NCI-H748 (cell line): Measurements from ENCODE around the gene HOXC4.
A peak's percentile ranks its signal among the peaks of the same experiment; 100 is the strongest.

Experiments used
- DNase-seq: peaks from one replicate; lab custom pipeline; 2025; ENCODE audit not compliant: unreplicated experiment; lab: John Stamatoyannopoulos, UW

Gene HOXC4

GRCh38 chr12:54015018-54015931 is 38.4 kb upstream of the HOXC4 start:
- DNase-seq, result no peak

DNA sequence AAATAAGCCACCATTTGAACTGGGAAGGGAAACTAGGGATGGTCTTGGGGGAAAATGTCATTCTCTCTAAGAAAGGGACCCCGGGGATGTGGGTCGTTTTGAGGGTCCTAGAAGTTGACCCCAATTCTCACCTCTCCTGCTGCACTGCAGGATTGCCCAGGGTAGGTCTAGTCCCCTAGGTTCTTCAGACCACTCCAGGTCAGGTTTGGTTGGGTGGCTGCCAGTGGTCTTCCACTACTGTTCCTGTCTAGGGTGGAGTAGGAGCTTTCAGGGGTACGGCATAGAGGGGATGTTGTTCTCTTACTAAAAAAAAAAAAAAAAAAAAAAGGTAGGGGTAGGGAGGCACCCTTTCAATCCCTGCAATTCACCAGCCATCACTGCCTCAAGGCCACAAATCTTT is 37.6 kb upstream of the HOXC4 start:
- DNase-seq, result no peak

DNA sequence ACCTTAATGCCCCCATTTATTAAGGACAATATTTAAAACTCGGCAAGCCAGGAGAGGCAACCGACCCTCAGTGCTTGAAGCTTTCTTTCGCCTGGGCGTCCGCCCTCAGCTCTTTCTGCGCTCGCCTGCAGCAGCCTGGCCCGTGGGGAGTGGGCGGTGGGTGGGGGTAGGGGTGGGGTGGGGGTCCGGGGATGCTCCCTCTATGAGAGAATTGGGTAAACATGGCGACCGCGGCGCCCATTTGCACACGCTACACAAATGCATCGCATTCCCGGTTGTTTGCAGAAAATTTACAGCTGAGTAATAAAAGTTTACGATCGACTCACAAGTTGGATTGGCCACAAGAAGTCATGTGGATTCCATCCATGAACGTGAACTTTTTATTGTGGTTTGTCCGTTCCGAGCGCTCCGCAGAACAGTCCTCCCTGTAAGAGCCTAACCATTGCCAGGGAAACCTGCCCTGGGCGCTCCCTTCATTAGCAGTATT is 37.1 kb upstream of the HOXC4 start:
- peak; percentile 88 for DNase-seq

GRCh38 chr12:54017027-54017788 is 36.4 kb upstream of the HOXC4 start:
- peak; percentile 93 for DNase-seq

- peak; percentile 98 for DNase-seq
Measured at GRCh38 chr12:54017878-54018467, 35.7 kb upstream of the HOXC4 start.

GRCh38 chr12:54018468-54018984 is 35.1 kb upstream of the HOXC4 start:
- peak; percentile 46 for DNase-seq

DNA sequence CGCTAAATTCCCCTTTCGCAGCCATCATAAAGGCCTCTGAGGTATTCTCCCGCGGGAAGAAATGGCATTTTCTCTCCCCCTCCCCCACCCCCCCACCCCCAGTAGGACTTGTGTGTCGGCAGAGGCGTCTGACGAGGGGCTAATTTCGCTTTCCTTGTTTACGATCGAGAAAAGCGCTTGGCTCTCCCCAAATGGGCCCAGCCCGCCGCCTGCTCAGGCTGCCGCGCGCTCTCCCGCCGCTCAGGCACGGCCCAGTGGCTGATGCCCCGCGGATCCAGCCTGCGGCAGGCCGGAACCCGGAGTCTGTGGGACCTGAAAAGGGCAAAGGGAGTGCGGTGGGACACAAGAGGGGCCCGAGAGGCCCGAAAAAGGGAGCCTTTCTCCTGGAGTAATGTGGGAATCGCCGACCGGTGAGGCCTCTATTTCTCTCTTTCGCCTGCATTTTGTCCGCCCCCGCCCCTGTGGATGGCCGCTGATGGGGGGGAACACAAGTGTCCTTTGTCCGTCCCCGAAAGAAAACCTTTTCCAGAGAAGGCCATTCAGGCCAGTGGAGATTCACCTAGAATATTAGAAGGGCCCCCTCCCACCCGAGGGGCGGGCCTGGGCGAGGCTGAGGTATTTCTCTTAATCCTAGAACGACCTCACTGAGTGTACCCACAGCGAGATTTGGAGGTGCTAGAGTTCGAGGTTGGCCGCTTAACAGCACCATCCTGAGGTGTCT is 34.4 kb upstream of the HOXC4 start:
- no peak for DNase-seq

DNA sequence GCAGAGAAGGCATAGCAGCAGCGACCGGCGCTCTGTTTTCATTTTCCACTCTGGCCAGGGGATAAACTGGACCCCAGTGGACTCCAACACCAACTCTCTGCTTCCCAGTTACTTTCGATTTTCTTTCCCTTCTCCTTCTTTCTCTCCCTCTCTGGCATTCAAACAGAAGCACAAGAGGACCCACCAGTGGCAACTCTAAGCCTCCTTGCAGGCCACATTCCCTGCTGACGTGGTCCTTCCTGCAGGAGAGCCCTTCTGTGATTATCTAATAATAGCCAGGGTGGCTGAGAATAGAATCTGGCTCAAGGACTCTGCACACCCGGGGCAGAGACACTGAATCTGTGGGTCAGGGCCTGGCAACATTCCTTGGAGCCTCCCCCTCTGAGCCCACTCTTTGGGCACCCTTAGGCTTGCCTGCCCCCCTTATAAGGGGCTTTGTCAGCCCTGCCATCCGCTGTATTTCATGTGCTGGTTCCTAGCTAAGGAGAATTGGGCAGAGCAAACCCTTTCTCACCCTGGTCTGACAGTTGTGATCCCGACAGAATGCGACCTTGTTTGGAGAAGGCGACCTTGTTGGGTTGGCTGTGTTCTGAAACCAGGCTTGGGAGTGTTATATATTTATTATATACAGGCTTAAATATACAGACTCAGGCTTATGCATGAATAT is 33.6 kb upstream of the HOXC4 start:
- no peak for DNase-seq

DNA sequence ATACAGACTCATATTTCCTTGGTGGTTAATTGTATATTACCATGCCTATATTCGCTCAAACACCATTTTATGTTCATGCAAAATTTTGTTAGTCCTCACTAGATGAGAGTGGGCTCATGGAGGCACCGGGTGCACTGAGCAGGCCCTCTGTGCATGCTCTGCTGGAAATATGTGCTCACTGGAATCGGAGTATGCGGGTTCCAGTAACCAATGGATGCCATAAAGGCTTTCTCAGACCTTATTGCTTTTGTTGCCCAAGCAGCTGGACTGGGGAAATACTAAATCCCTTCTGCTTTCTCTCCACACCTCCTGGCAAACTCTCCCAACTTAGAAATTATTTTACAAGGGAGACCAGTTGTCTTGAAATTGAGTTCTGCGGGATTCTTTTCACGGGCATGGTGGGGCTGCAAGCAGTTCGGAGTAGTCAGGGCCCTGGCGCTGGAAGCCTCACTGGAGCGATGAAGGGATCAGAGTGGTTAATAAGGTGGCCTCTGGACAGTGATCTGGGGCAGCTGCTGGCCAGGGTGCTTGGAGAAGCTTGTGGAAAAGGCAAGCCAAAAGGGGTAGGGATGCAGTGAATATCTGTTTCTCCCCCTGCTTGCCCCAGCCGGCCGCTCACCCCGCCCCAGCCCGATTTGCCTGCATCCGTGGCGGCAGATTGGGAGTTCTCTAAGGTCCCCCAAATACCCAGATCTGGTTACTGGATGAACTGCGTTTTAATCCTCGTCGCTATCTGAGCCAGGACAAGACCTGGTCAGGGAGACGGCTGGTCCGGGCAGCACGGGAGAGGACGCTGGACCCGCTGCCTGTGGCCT is 32.8 kb upstream of the HOXC4 start:
- no peak for DNase-seq

GRCh38 chr12:54021432-54022013 is 32.1 kb upstream of the HOXC4 start:
- no peak for DNase-seq

DNA sequence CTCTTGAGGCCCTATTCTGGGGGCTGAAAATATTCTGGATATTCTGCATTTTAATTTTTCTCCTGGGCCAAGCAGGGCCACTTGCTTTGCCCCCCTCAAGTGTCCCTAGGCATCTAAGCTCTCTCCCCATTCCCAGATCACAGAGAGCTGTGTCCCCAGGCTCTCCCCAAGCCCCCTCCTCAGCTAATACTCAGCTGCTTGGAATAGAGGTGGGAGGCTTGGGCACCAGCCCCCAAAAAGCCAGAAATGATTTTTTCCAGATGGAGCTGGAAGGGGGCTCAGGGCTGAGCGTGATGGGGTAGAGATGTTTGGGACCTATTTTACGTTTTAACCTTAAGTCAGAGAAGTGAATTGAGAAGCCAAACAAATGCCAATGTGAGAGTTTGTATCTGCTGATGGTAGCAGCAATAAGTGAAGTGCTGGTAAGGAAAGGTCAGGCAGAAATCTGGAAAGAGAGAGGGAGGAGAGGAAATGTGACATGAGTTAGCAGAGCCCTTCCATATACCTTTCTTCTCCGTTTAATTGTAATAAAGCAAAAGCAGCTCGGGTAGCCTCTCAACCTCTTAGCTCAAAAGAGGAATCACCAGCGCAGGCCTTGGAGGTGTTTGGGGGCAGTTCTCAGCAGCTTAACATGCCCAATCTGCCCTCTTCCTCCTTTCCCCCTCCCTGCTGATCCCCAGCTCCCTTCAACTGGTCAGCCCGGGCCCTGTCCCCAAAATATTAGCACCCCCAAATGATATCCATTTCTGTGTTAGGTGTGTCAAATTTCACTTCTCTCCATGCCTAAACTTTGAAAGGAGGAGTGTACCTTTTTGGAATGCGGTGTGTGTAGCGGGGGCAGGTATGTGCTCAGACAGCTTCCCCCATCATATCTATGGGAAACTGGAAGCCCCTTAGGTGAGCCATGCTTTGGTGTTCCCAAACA is 30.4 kb upstream of the HOXC4 start:
- DNase-seq, result no peak

- DNase-seq, result no peak
Measured at GRCh38 chr12:54024127-54024526, 29.5 kb upstream of the HOXC4 start.

- DNase-seq, result no peak
Measured at GRCh38 chr12:54024581-54025305, 28.9 kb upstream of the HOXC4 start.

GRCh38 chr12:54025499-54026405 is 27.9 kb upstream of the HOXC4 start:
- no peak for DNase-seq

DNA sequence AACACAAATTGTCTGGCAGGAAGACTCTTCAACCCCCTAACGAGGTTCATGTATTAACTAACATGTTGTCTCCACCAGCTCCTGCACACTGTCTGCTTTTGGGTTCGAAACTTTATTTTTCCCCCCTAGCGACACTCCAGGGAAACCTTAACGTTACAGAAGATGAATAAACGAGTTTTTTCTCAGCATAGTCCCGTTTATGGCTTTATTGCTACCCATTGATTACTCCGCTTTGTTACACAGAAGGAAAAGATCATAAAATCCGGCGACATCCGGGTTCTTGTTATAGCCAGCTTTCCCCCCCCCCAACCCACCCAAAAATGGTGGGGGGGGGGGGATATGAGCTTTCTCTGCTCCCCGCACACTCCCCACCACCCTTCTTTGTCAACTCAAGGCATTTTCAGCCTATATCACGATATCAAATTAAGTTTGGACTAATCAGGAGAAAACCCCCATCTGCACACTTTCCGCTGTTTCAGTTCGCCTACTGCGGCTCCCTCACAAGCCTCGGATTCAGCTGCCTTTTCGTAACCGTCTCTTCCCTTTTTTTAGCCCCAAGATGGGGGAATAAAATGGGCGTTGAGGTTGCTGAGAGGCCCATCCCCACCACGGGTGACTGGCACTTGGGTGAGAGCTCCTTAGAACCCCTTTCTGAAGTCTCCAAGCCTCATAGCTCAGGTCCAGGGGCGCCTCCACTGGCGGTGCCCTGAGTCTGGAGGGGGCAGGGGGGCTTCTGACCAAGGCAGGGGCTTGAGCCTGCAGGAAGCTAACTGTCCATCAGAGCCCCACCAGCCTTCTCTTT is 26.8 kb upstream of the HOXC4 start:
- DNase-seq, result no peak

DNA sequence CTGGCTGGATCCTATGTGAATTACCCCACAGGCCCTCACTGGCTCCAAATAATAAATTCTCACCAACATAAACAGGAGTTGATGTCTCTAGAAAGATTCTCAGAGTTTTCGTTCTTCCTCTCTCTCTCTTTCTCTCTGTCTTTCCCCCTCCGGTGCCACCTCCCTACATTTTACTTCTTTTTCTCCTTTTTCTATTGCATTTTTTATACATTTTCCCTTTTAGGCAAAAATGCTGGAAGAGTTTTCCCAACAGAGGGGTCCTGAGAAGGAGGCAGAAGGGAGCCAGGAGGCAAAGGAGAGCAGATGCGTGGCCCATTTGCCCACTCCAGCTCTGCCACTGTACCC is 26.2 kb upstream of the HOXC4 start:
- no peak for DNase-seq
